Upper lobe of right lung (tissue), 1 donor: ENCODE results near the gene A3GALT2. TPM values are rescaled to one million over a fixed set of nuclear protein-coding genes. Genes with fewer than 3 reads are reported as not detected.
A peak's percentile ranks its signal among the peaks of the same experiment; 100 is the strongest.

Experiments
- ATAC-seq: fragments of 200-7000 bp; cut with Tn5 transposase; one replicate; pipeline ENCODE4 v1.9.1; 2020; ENCODE audit warnings: mild to moderate bottlenecking, moderate library complexity
- DNase-seq: peaks from one replicate; pipeline ENCODE4 v3.0.0-alpha.2; 2020
- H3K27ac ChIP-seq: fragments of 200-600 bp; one replicate; pipeline ENCODE4 v1.8.0; 2022
- H3K27me3 ChIP-seq: fragments of 200-600 bp; one replicate; pipeline ENCODE4 v1.8.0; 2022; ENCODE audit warnings: mild to moderate bottlenecking
- H3K36me3 ChIP-seq: fragments of 200-600 bp; one replicate; pipeline ENCODE4 v1.8.0; 2022
- H3K4me1 ChIP-seq: fragments of 200-600 bp; one replicate; pipeline ENCODE4 v1.8.0; 2022
- H3K4me3 ChIP-seq: fragments of 200-600 bp; one replicate; pipeline ENCODE4 v1.8.0; 2022; ENCODE audit warnings: mild to moderate bottlenecking
- H3K9me3 ChIP-seq: fragments of 200-600 bp; one replicate; pipeline ENCODE4 v1.8.0; 2022
- intact Hi-C: fragments of 100-400 bp; cut with DNase I; formaldehyde crosslinking; loops from one replicate; pipeline ENCODE4 v1.11.0; 2022
- total RNA-seq: library from RNA; stranded (reverse); fragmentation: NEBNext Ultra II Directional; extraction: Animal tissue kit (Norgen Biotek cat#: 25700); gene quantifications from one replicate; pipeline ENCODE4 v1.2.1, GENCODE V29; 2021
- TF ChIP-seq, protein P1 (sequence below): fragments of 200-600 bp; IDR thresholded peaks from one replicate; pipeline ENCODE4 v1.8.0; 2022; ENCODE audit warnings: antibody characterized with exemption
- donor health status: DM: no; HTN: yes; CAD: no; lungs with severe emphysema.

Gene A3GALT2
- total RNA-seq, 1 donor from 2014 or later: not detected

- intact Hi-C loops: no loop called here
- Histone ChIP-seq H3K9me3 (no peaks in the 10 kb centered on the region), H3K27me3 (no peaks in the 10 kb centered on the region), H3K27ac (no peak overlapping the region), H3K4me3 (no peak overlapping the region), H3K4me1 (peaks cover under 1% of the 10 kb centered on the region), H3K36me3 (peaks cover 23% of the 10 kb centered on the region)
- TF ChIP-seq, protein P1, sequence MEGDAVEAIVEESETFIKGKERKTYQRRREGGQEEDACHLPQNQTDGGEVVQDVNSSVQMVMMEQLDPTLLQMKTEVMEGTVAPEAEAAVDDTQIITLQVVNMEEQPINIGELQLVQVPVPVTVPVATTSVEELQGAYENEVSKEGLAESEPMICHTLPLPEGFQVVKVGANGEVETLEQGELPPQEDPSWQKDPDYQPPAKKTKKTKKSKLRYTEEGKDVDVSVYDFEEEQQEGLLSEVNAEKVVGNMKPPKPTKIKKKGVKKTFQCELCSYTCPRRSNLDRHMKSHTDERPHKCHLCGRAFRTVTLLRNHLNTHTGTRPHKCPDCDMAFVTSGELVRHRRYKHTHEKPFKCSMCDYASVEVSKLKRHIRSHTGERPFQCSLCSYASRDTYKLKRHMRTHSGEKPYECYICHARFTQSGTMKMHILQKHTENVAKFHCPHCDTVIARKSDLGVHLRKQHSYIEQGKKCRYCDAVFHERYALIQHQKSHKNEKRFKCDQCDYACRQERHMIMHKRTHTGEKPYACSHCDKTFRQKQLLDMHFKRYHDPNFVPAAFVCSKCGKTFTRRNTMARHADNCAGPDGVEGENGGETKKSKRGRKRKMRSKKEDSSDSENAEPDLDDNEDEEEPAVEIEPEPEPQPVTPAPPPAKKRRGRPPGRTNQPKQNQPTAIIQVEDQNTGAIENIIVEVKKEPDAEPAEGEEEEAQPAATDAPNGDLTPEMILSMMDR: no peak
- no peak for ATAC-seq
- DNase-seq: peak; percentile 21
Measured at GRCh38 chr1:33273961-33274371, 46.9 kb downstream of the A3GALT2 start.

GRCh38 chr1:33273406-33273805 is 47.5 kb downstream of the A3GALT2 start:
- ATAC-seq (no peak), DNase-seq (peak; percentile 15)
- no peak overlapping the region for H3K4me3 ChIP-seq
- H3K27ac ChIP-seq: no peak overlapping the region
- no peaks in the 10 kb centered on the region for H3K9me3 ChIP-seq
- H3K4me1 ChIP-seq: peaks cover 6% of the 10 kb centered on the region
- intact Hi-C loops: no loop called here
- peaks cover 19% of the 10 kb centered on the region for H3K36me3 ChIP-seq
- TF ChIP-seq, protein P1: no peak
- no peaks in the 10 kb centered on the region for H3K27me3 ChIP-seq

- H3K27me3 ChIP-seq: no peaks in the 10 kb centered on the region
- ATAC-seq (no peak), DNase-seq (no peak)
- peaks cover 7% of the 10 kb centered on the region for H3K4me1 ChIP-seq
- H3K36me3 ChIP-seq: peaks cover 14% of the 10 kb centered on the region
- H3K9me3 ChIP-seq: no peaks in the 10 kb centered on the region
- no peak overlapping the region for H3K4me3 ChIP-seq
- intact Hi-C loops: no loop called here
- no peak overlapping the region for H3K27ac ChIP-seq
- TF ChIP-seq, protein P1: no peak
Measured at GRCh38 chr1:33272930-33273329, 48.0 kb downstream of the A3GALT2 start.

DNA sequence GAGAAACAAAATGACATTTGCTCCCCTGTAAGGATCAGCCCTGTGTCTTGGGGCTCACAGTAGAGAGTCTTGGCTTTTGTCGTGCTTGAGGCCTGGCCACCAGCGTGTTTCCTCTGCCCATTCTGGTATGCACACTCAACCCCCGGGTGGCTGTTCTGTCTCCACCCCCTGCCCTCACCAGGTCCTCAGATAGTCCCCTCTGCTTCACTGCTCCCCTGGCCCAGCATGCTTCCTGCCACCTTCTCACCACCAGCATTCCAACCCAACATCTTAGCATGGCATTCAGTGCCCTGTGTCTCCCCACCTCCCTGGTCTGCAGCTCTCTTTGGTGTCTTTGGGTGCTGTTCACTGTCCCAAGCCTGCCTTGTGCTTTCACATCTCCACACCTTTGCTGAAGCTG is 48.4 kb downstream of the A3GALT2 start:
- peaks cover 7% of the 10 kb centered on the region for H3K4me1 ChIP-seq
- H3K9me3 ChIP-seq: no peaks in the 10 kb centered on the region
- ATAC-seq: no peak
- DNase-seq: no peak
- no peak overlapping the region for H3K27ac ChIP-seq
- intact Hi-C loops: no loop called here
- H3K36me3 ChIP-seq: peaks cover 10% of the 10 kb centered on the region
- no peaks in the 10 kb centered on the region for H3K27me3 ChIP-seq
- TF ChIP-seq, protein P1: no peak
- no peak overlapping the region for H3K4me3 ChIP-seq

GRCh38 chr1:33271666-33272505 is 49.0 kb downstream of the A3GALT2 start:
- Histone ChIP-seq H3K27ac (no peak overlapping the region), H3K9me3 (no peaks in the 10 kb centered on the region), H3K4me1 (peaks cover 7% of the 10 kb centered on the region), H3K4me3 (no peak overlapping the region), H3K27me3 (no peaks in the 10 kb centered on the region), H3K36me3 (peaks cover 3% of the 10 kb centered on the region)
- intact Hi-C loops: no loop called here
- ATAC-seq (no peak), DNase-seq (no peak)
- TF ChIP-seq, protein P1: no peak
